K562 (cell line): ENCODE results near the gene AIFM3. TPM values are rescaled to one million over a fixed set of nuclear protein-coding genes. Genes with fewer than 3 reads are reported as not detected.

Source experiments
- ARHGAP35 ChIP-seq: fragments of 450-650 bp; IDR thresholded peaks from 2 replicates; pipeline ENCODE4 v1.6.1; 2018; ENCODE audit not compliant: partially characterized antibody
- GMEB1 ChIP-seq: fragments of 250-450 bp; sonication (Bioruptor Pico); IDR thresholded peaks from 2 replicates; pipeline ENCODE4 v1.4.0; 2020; ENCODE audit warnings: mild to moderate bottlenecking
- HNRNPL ChIP-seq: fragments of 200-400 bp; formaldehyde crosslinking; IDR thresholded peaks from 2 replicates; pipeline ENCODE4 v1.6.1; 2017; ENCODE audit warnings: low read depth, mild to moderate bottlenecking, low read length
- PHF8 ChIP-seq: fragments of 200-600 bp; sonication (generic); IDR thresholded peaks from 2 replicates; pipeline ENCODE4 v1.6.1; 2012; ENCODE audit warnings: mixed run types, mild to moderate bottlenecking, inconsistent platforms, low read length, moderate library complexity, borderline replicate concordance
- RB1 ChIP-seq: fragments of 450-650 bp; IDR thresholded peaks from 2 replicates; pipeline ENCODE4 v1.6.1; 2017; ENCODE audit warnings: low read depth, mild to moderate bottlenecking
- SRF ChIP-seq, 2 experiments: fragments of 250-450, 450-650 bp in 1 of 2; sonication (Bioruptor Pico) in 1 of 2; sonication (generic) in 1 of 2; formaldehyde crosslinking; IDR thresholded peaks; 2 replicates each; pipeline versions ENCODE4 v1.5.0 to v1.5.1; 2020 to 2022; ENCODE audit warnings: mild to moderate bottlenecking in 1 of 2, missing genetic modification reagents in 1 of 2
- TRIM24 ChIP-seq, 2 experiments: fragments of 450-650 bp; IDR thresholded peaks; 2 replicates each; pipeline ENCODE4 v1.6.1; 2016
- ZNF3 ChIP-seq: fragments of 250-450 bp; sonication (Bioruptor Pico); IDR thresholded peaks from 2 replicates; pipeline ENCODE4 v1.5.0; 2021; ENCODE audit warnings: mild to moderate bottlenecking, moderate library complexity
- ZNF407 ChIP-seq: fragments of 450-650 bp; IDR thresholded peaks from 2 replicates; pipeline ENCODE4 v1.6.1; 2016; ENCODE audit warnings: low read depth
- ZNF511 ChIP-seq: sonication (generic); formaldehyde crosslinking; IDR thresholded peaks from 2 replicates; pipeline ENCODE4 v1.8.0; 2022; ENCODE audit warnings: mild to moderate bottlenecking, missing genetic modification reagents
- ZNF518B ChIP-seq: fragments of 250-450 bp; sonication (Bioruptor Pico); IDR thresholded peaks from 2 replicates; pipeline ENCODE4 v1.5.0; 2021; ENCODE audit warnings: mild to moderate bottlenecking, moderate library complexity
- polyA plus RNA-seq, 8 experiments: library from polyadenylated mRNA; depleted of rRNA in 4 of 8; stranded (reverse) in 5 of 8; unstranded in 3 of 8; fragments of >200 nt; fragmentation: Nextera tagmentation in 2 of 8; fragmentation: Illumina TruSeq in 1 of 8; extraction: Ambion mirVana in 2 of 8; extraction: Trizol in 1 of 8; gene quantifications; 2 replicates each; pipeline versions ENCODE4 v1.2.1 to v1.2.3, GENCODE V29; 2011 to 2014; ENCODE audit warnings: inconsistent platforms in 1 of 8, missing spikeins in 1 of 8
- total RNA-seq, 7 experiments: library from RNA; depleted of rRNA in 6 of 7; stranded (reverse); fragments of >200 nt in 6 of 7; fragmentation: Illumina TruSeq in 2 of 7; extraction: Trizol in 2 of 7; gene quantifications; 2 replicates each; pipeline versions ENCODE4 v1.2.1 to v1.2.3, GENCODE V29; 2011 to 2021; ENCODE audit warnings: low replicate concordance in 1 of 7

The AIFM3 gene
- total and polyA plus RNA-seq, 9 of the 15 experiments (the other 6 are each of a cell fraction or from before 2014, with no cell fraction given): 0.03 to 0.20 (median 0.07) TPM; not detected in 1

GRCh38 chr22:20952544-20953341 lies 14.3 kb upstream of the AIFM3 start (continued):
- TF ChIP-seq ZNF518B (no peak), GMEB1 (0 out of 2 replicates have a peak, but pooled peaks have one; percentile 5), ZNF511 (peak; percentile 84; the same call in 1 of the 2 replicates), SRF (CRISPR knock-in tag; IDR thresholded peaks at IDR 0.05) (no peak), ZNF3 (CRISPR knock-in tag) (no peak), HNRNPL (no peak), ARHGAP35 (peak; percentile 13), PHF8 (no peak; the same call in 1 of the 2 replicates), RB1 (no peak), TRIM24 (IDR thresholded peaks at IDR 0.05) (no peak), ZNF407 (no peak)
